IMR-90 (cell line): ENCODE results near the gene SRXN1. TPM values are rescaled to one million over a fixed set of nuclear protein-coding genes. Genes with fewer than 3 reads are reported as not detected.

ENCODE experiments used
- ATAC-seq: fragments of 200-7000 bp; cut with Tn5 transposase; 2 replicates; pipeline ENCODE4 v1.9.1; 2020; ENCODE audit warnings: low read depth, mild to moderate bottlenecking, moderate library complexity
- BruUV-seq: library from RNA; stranded (reverse); fragments of 400-500 nt; replicated peaks from 2 replicates; lab custom pipeline; 2021; lab: Mats Ljungman, UMichigan
- CTCF ChIA-PET: fragments of 300-600 bp; formaldehyde crosslinking; extraction: SDS; loops from one replicate; lab custom pipeline; 2021; ENCODE audit warnings: antibody characterized with exemption; lab: Yijun Ruan, JAX
- POLR2A ChIA-PET: fragments of 300-600 bp; sonication (Branson Sonifier 250); formaldehyde crosslinking; loops from one replicate; lab custom pipeline; 2022; ENCODE audit warnings: antibody characterized with exemption; ENCODE audit not compliant: unreplicated experiment; lab: Charles Lee
- DNase-seq: peaks from one replicate; pipeline ENCODE4 v3.0.0; 2013
- H2AFZ ChIP-seq: replicated peaks from 2 replicates; pipeline ENCODE3; 2013; ENCODE audit warnings: low read length, mild to moderate bottlenecking; ENCODE audit not compliant: poor library complexity
- H2AK5ac ChIP-seq: 2 replicates; pipeline ENCODE4 v1.6.1; 2013; ENCODE audit warnings: low read depth, low read length, inconsistent platforms
- H2AK9ac ChIP-seq: replicated peaks from 2 replicates; pipeline ENCODE3; 2013; ENCODE audit warnings: mild to moderate bottlenecking, low read depth, low read length, moderate library complexity; ENCODE audit not compliant: poor library complexity
- H2BK120ac ChIP-seq: 2 replicates; pipeline ENCODE4 v1.6.1; 2013; ENCODE audit warnings: low read depth, low read length, inconsistent platforms
- H2BK15ac ChIP-seq: 3 replicates; pipeline ENCODE4 v1.6.1; 2013; ENCODE audit warnings: low read depth, low read length, inconsistent platforms
- H2BK20ac ChIP-seq: 2 replicates; pipeline ENCODE4 v1.6.1; 2013; ENCODE audit warnings: low read depth, mild to moderate bottlenecking, inconsistent platforms, low read length, moderate library complexity
- H2BK5ac ChIP-seq: 2 replicates; pipeline ENCODE4 v1.6.1; 2013; ENCODE audit warnings: mild to moderate bottlenecking, low read depth, low read length, inconsistent platforms; ENCODE audit not compliant: poor library complexity, severe bottlenecking
- H3K14ac ChIP-seq: replicated peaks from 2 replicates; pipeline ENCODE4 v1.6.1; 2013; ENCODE audit warnings: low read depth, low read length, inconsistent platforms
- H3K18ac ChIP-seq: 2 replicates; pipeline ENCODE4 v1.6.1; 2013; ENCODE audit warnings: low read depth, low read length, control low read depth
- H3K23ac ChIP-seq: 2 replicates; pipeline ENCODE4 v1.6.1; 2013; ENCODE audit warnings: low read depth, low read length, inconsistent platforms
- H3K27ac ChIP-seq: 2 replicates; pipeline ENCODE4 v1.5.1; 2013; ENCODE audit warnings: mild to moderate bottlenecking, control low read depth, low read length; ENCODE audit not compliant: insufficient read depth
- H3K27me3 ChIP-seq: 2 replicates; pipeline ENCODE4 v1.6.1; 2013; ENCODE audit warnings: low read length; ENCODE audit not compliant: control insufficient read depth, insufficient read depth
- H3K36me3 ChIP-seq: 2 replicates; pipeline ENCODE4 v1.6.1; 2013; ENCODE audit warnings: low read length, mixed read lengths; ENCODE audit not compliant: control insufficient read depth, insufficient read depth
- H3K4ac ChIP-seq: 2 replicates; pipeline ENCODE4 v1.6.1; 2013; ENCODE audit warnings: low read depth, low read length, inconsistent platforms
- H3K4me1 ChIP-seq: 2 replicates; pipeline ENCODE4 v1.6.1; 2013; ENCODE audit warnings: low read length, mixed read lengths; ENCODE audit not compliant: control insufficient read depth, insufficient read depth
- H3K4me2 ChIP-seq: 2 replicates; pipeline ENCODE4 v1.6.1; 2013; ENCODE audit warnings: low read depth, mild to moderate bottlenecking, control low read depth, low read length, moderate library complexity
- H3K4me3 ChIP-seq: 2 replicates; pipeline ENCODE4 v1.5.1; 2013; ENCODE audit warnings: low read depth, mild to moderate bottlenecking, control low read depth, low read length, moderate library complexity; ENCODE audit not compliant: insufficient read depth
- H3K56ac ChIP-seq: 2 replicates; pipeline ENCODE4 v1.6.1; 2013; ENCODE audit warnings: low read length, inconsistent platforms; ENCODE audit not compliant: insufficient read depth; ENCODE audit errors: extremely low read depth
- H3K79me1 ChIP-seq, 2 experiments: 2 replicates each; pipeline ENCODE4 v1.6.1; 2013; ENCODE audit warnings: low read length in 2 of 2, inconsistent platforms in 1 of 2, low read depth in 1 of 2
- H3K9ac ChIP-seq: 2 replicates; pipeline ENCODE4 v1.6.1; 2013; ENCODE audit warnings: low read depth, low read length, control low read depth
- H3K9me1 ChIP-seq: 2 replicates; pipeline ENCODE4 v1.6.1; 2013; ENCODE audit warnings: low read length, inconsistent platforms; ENCODE audit not compliant: insufficient read depth
- H3K9me3 ChIP-seq: 2 replicates; pipeline ENCODE4 v1.6.1; 2013; ENCODE audit warnings: low read length; ENCODE audit not compliant: control insufficient read depth, insufficient read depth
- H4K20me1 ChIP-seq: 2 replicates; pipeline ENCODE4 v1.6.1; 2013; ENCODE audit warnings: low read length, inconsistent platforms; ENCODE audit not compliant: insufficient read depth
- H4K5ac ChIP-seq: 2 replicates; pipeline ENCODE4 v1.6.1; 2013; ENCODE audit warnings: mild to moderate bottlenecking, low read depth, low read length, control low read depth
- H4K8ac ChIP-seq, 2 experiments: 2 replicates each; pipeline ENCODE4 v1.6.1; 2013; ENCODE audit warnings: low read depth in 2 of 2, low read length in 2 of 2, control low read depth in 1 of 2, inconsistent platforms in 1 of 2
- H4K91ac ChIP-seq: 2 replicates; pipeline ENCODE4 v1.6.1; 2013; ENCODE audit warnings: low read depth, low read length, inconsistent platforms; ENCODE audit not compliant: insufficient read depth
- POLR2A ChIP-seq: IDR thresholded peaks from 2 replicates; pipeline ENCODE4 v1.6.1; 2012; ENCODE audit warnings: mild to moderate bottlenecking, low read depth, low read length
- SMC3 ChIP-seq: fragments of 150-350 bp; IDR thresholded peaks from 2 replicates; pipeline ENCODE4 v1.6.1; 2016; ENCODE audit warnings: low read depth, mild to moderate bottlenecking, antibody characterized with exemption, low read length, moderate library complexity
- WGBS, 2 experiments: methylation state at CpG; one replicate each; pipeline versions ENCODE4 v1.1.5 to v1.1.7; 2013; ENCODE audit warnings: missing lambda C conversion rate in 2 of 2; ENCODE audit not compliant: insufficient read length in 1 of 2; ENCODE audit errors: extremely low coverage in 2 of 2; 5-methylcytosine and 5-hydroxymethylcytosine counted together
- dilution Hi-C: fragments of 300-500 bp; cut with HindIII; formaldehyde crosslinking; loops from one replicate; pipeline ENCODE4 v1.14.3; 2018; ENCODE audit warnings: low sequenced_read_pairs; ENCODE audit not compliant: unreplicated experiment
- in situ Hi-C: fragments of 300-500 bp; cut with MboI; formaldehyde crosslinking; loops from 3 replicates; pipeline ENCODE4 v1.14.3; 2019; ENCODE audit warnings: low sequenced_read_pairs, inconsistent platforms, mixed read lengths
- intact Hi-C: fragments of 100-400 bp; cut with micrococcal nuclease; formaldehyde crosslinking; loops from 2 replicates; pipeline ENCODE4 v1.10.0; 2022
- polyA plus RNA-seq, 3 experiments: library from polyadenylated mRNA; depleted of rRNA; stranded (reverse); fragments of >200 nt; gene quantifications; 2 replicates each; pipeline ENCODE4 v1.2.3, GENCODE V29; 2012; ENCODE audit warnings: low replicate concordance in 1 of 3
- total RNA-seq: library from RNA; depleted of rRNA; stranded (reverse); fragments of >200 nt; gene quantifications from 2 replicates; pipeline ENCODE4 v1.2.3, GENCODE V29; 2012

The SRXN1 gene
- total and polyA plus RNA-seq, 2 of the 4 experiments (the other 2 are of a cell fraction), result 51.2 to 71.2 TPM

GRCh38 chr20:650281-650680, 2.7 kb downstream of the SRXN1 start:
- Histone ChIP-seq H3K27me3 (no peaks in the 10 kb centered on the region), H4K91ac (no peak overlapping the region), H2AK5ac (no peak overlapping the region), H2AK9ac (peak overlapping the region; percentile 60), H2BK120ac (no peak overlapping the region), H3K4me1 (peaks cover 12% of the 10 kb centered on the region), H3K14ac (no peak overlapping the region), H3K4ac (no peak overlapping the region), H2BK15ac (no peak overlapping the region), H3K36me3 (peaks cover 36% of the 10 kb centered on the region), H3K18ac (no peak overlapping the region), H3K79me1 (peaks cover 43 to 62% of the 10 kb centered on the region in 2 experiments), H2BK5ac (no peak overlapping the region), H4K8ac (no peak overlapping the region), H4K5ac (no peak overlapping the region), H2AFZ (no peak overlapping the region), H3K27ac (no peak overlapping the region), H3K9me3 (no peaks in the 10 kb centered on the region), H3K56ac (no peak overlapping the region), H3K23ac (no peak overlapping the region), H3K4me2 (no peak overlapping the region), H2BK20ac (no peak overlapping the region), H3K9ac (no peak overlapping the region), H4K20me1 (peaks cover 50% of the 10 kb centered on the region), H3K9me1 (peaks cover 5% of the 10 kb centered on the region), H3K4me3 (no peak overlapping the region)
- in situ Hi-C loops, result loop anchor here (10.0 kb wide), 3 partner anchors 105 to 295 kb away; partner anchors contain the start of gene CSNK2A1
- 91% methylated on average over 2 of the region's 5 CpGs; no CpG with 5 or more reads in 1 of the 2 experiments for WGBS, 2 experiments
- BruUV-seq, result no TSS peak
- POLR2A ChIA-PET, result no interaction called here
- dilution Hi-C loops, result no loop called here
- DNase-seq, result no peak
- intact Hi-C loops, result loop anchor here (5.0 kb wide), 1 partner anchor 77 kb away; no protein-coding TSS in a partner anchor
- TF ChIP-seq POLR2A (peak; percentile 12; the same call in 1 of the 2 replicates), SMC3 (no peak)
- ATAC-seq, result no peak
- CTCF ChIA-PET, result no interaction called here
